ENCODE results near the gene CCS. TPM values are rescaled to one million over a fixed set of nuclear protein-coding genes. Genes with fewer than 3 reads are reported as not detected.
A peak's percentile ranks its signal among the peaks of the same experiment; 100 is the strongest.

The CCS gene
- total and polyA plus RNA-seq, 2 donors (not counting 1 experiment from before 2014, with no cell fraction given) = 22.5 to 42.4 TPM

DNA sequence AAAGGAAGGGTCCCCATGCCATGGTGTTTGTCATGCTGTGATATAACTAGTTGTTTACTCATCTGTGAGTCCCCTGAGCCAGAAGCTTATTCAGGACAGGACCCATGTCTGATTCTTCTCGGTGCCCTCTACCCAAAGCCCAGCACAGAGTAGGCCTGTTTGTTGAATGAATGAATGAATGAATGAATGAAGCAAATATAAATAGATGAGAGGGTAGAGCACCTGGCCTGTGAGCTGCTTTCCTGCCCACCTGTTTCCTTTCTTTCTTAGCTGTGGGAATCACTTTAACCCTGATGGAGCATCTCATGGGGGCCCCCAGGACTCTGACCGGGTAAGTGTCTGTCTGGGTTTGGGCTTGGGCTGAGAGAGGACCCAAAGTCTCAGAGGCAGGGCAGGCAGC lies 7.2 kb downstream of the CCS start:
- no peaks in the 10 kb centered on the region for H3K9me3 ChIP-seq (ENCODE audit: control insufficient read depth, insufficient read depth, low read depth, low read length)
- H3K27me3 ChIP-seq (ENCODE audit: control insufficient read depth, insufficient read depth, low read length) = no peaks in the 10 kb centered on the region
- H3K27ac ChIP-seq (ENCODE audit: insufficient read depth, low read length) = no peak overlapping the region
- H3K36me3 ChIP-seq (ENCODE audit: control insufficient read depth, insufficient read depth, low read length) = peaks cover 8% of the 10 kb centered on the region
- H4K20me1 ChIP-seq (ENCODE audit: control insufficient read depth, extremely low read depth, insufficient read depth, low read length) = no peaks in the 10 kb centered on the region
- H3K79me2 ChIP-seq (ENCODE audit: control insufficient read depth, insufficient read depth, low read length) = no peaks in the 10 kb centered on the region
- no peak overlapping the region for H3K4me2 ChIP-seq (ENCODE audit: extremely low read depth, insufficient read depth, low read length)
- H3K4me1 ChIP-seq (ENCODE audit: control insufficient read depth, extremely low read depth, insufficient read depth, low read length) = peaks cover 6% of the 10 kb centered on the region
- DNase-seq (ENCODE audit: low read depth in 2 of 2) = no peak
- H2AFZ ChIP-seq (ENCODE audit: low read length) = no peak overlapping the region
- no peak overlapping the region for H3K9ac ChIP-seq (ENCODE audit: insufficient read depth, low read length)
- TF ChIP-seq EZH2 (IDR thresholded peaks at IDR 0.05; ENCODE audit: low read length, missing control alignments) (no peak), CTCF (conservative IDR thresholded peaks at IDR 0.05 in 1 of 2, IDR thresholded peaks at IDR 0.05 in 1 of 2; ENCODE audit: low read depth in 1 of 2, low read length in 2 of 2) (no peak)
- H3K4me3 ChIP-seq (replicated peaks in 1 of 4; ENCODE audit: control extremely low read depth in 1 of 4, insufficient read depth in 1 of 4, low read depth in 3 of 4, low read length in 4 of 4) = no peak overlapping the region

GRCh38 chr11:66600631-66601233 lies 7.7 kb downstream of the CCS start:
- no peak for TF ChIP-seq EZH2 (IDR thresholded peaks at IDR 0.05; ENCODE audit: low read length, missing control alignments)
- TF ChIP-seq CTCF (conservative IDR thresholded peaks at IDR 0.05 in 1 of 2, IDR thresholded peaks at IDR 0.05 in 1 of 2; ENCODE audit: low read depth in 1 of 2, low read length in 2 of 2) = no peak
- DNase-seq (ENCODE audit: low read depth in 2 of 2) = peak in 1 of 2 donors; percentile 19
- Histone ChIP-seq H3K4me2 (ENCODE audit: extremely low read depth, insufficient read depth, low read length) (no peak overlapping the region), H3K9me3 (ENCODE audit: control insufficient read depth, insufficient read depth, low read depth, low read length) (no peaks in the 10 kb centered on the region), H3K36me3 (ENCODE audit: control insufficient read depth, insufficient read depth, low read length) (peaks cover 8% of the 10 kb centered on the region), H3K4me3 (replicated peaks in 1 of 4; ENCODE audit: control extremely low read depth in 1 of 4, insufficient read depth in 1 of 4, low read depth in 3 of 4, low read length in 4 of 4) (no peak overlapping the region), H3K27ac (ENCODE audit: insufficient read depth, low read length) (no peak overlapping the region), H3K27me3 (ENCODE audit: control insufficient read depth, insufficient read depth, low read length) (no peaks in the 10 kb centered on the region), H3K4me1 (ENCODE audit: control insufficient read depth, extremely low read depth, insufficient read depth, low read length) (peaks cover 6% of the 10 kb centered on the region), H2AFZ (ENCODE audit: low read length) (no peak overlapping the region), H4K20me1 (ENCODE audit: control insufficient read depth, extremely low read depth, insufficient read depth, low read length) (no peaks in the 10 kb centered on the region), H3K9ac (ENCODE audit: insufficient read depth, low read length) (no peak overlapping the region), H3K79me2 (ENCODE audit: control insufficient read depth, insufficient read depth, low read length) (no peaks in the 10 kb centered on the region)

- Histone ChIP-seq H3K27me3 (ENCODE audit: control insufficient read depth, insufficient read depth, low read length) (no peaks in the 10 kb centered on the region), H2AFZ (ENCODE audit: low read length) (no peak overlapping the region), H3K9me3 (ENCODE audit: control insufficient read depth, insufficient read depth, low read depth, low read length) (no peaks in the 10 kb centered on the region), H3K27ac (ENCODE audit: insufficient read depth, low read length) (no peak overlapping the region), H3K79me2 (ENCODE audit: control insufficient read depth, insufficient read depth, low read length) (no peaks in the 10 kb centered on the region), H4K20me1 (ENCODE audit: control insufficient read depth, extremely low read depth, insufficient read depth, low read length) (no peaks in the 10 kb centered on the region), H3K36me3 (ENCODE audit: control insufficient read depth, insufficient read depth, low read length) (peaks cover 8% of the 10 kb centered on the region), H3K9ac (ENCODE audit: insufficient read depth, low read length) (no peak overlapping the region), H3K4me2 (ENCODE audit: extremely low read depth, insufficient read depth, low read length) (no peak overlapping the region), H3K4me3 (replicated peaks in 1 of 4; ENCODE audit: control extremely low read depth in 1 of 4, insufficient read depth in 1 of 4, low read depth in 3 of 4, low read length in 4 of 4) (no peak overlapping the region), H3K4me1 (ENCODE audit: control insufficient read depth, extremely low read depth, insufficient read depth, low read length) (peaks cover 10% of the 10 kb centered on the region)
- DNase-seq (ENCODE audit: low read depth in 2 of 2) = no peak
- TF ChIP-seq CTCF (conservative IDR thresholded peaks at IDR 0.05 in 1 of 2, IDR thresholded peaks at IDR 0.05 in 1 of 2; ENCODE audit: low read depth in 1 of 2, low read length in 2 of 2) (no peak), EZH2 (IDR thresholded peaks at IDR 0.05; ENCODE audit: low read length, missing control alignments) (no peak)
Measured at GRCh38 chr11:66603072-66603471, 10.1 kb downstream of the CCS start.
